H1 (cell line): ENCODE results near the gene RBM10. TPM values are rescaled to one million over a fixed set of nuclear protein-coding genes. Genes with fewer than 3 reads are reported as not detected.

Experiments
- CTCF ChIA-PET: fragments of 300-600 bp; sonication (Branson Sonifier 250); formaldehyde crosslinking; loops from one replicate; lab custom pipeline; 2021; ENCODE audit not compliant: partially characterized antibody; lab: Charles Lee
- POLR2A ChIA-PET: fragments of 300-600 bp; sonication (Branson Sonifier 250); formaldehyde crosslinking; loops from one replicate; lab custom pipeline; 2021; ENCODE audit warnings: inconsistent platforms; ENCODE audit not compliant: partially characterized antibody; lab: Charles Lee
- DNase-seq, 2 experiments: peaks; one replicate each; pipeline versions ENCODE4 v3.0.0 to v3.0.0-alpha.2; 2010 to 2022; ENCODE audit warnings: low spot score in 2 of 2, low read depth in 1 of 2, mixed read lengths in 1 of 2
- FAIRE-seq: peaks from 2 replicates; lab custom pipeline; 2011; peaks lifted over from hg19 to GRCh38; lab: Jason Lieb, UNC
- H2AFZ ChIP-seq: 2 replicates; pipeline ENCODE4 v1.8.1; 2012; ENCODE audit warnings: low read length, inconsistent platforms
- H2AK5ac ChIP-seq: 2 replicates; pipeline ENCODE4 v1.6.1; 2013; ENCODE audit warnings: low read depth, low read length
- H2BK120ac ChIP-seq: replicated peaks from 2 replicates; pipeline ENCODE3; 2013; ENCODE audit warnings: low read depth, low read length, inconsistent platforms
- H2BK12ac ChIP-seq: 2 replicates; pipeline ENCODE4 v1.6.1; 2013; ENCODE audit warnings: low read depth, low read length
- H2BK15ac ChIP-seq: 2 replicates; pipeline ENCODE4 v1.6.1; 2013; ENCODE audit warnings: low read length
- H2BK20ac ChIP-seq: 2 replicates; pipeline ENCODE4 v1.6.1; 2013; ENCODE audit warnings: low read length
- H2BK5ac ChIP-seq: 2 replicates; pipeline ENCODE4 v1.6.1; 2013; ENCODE audit warnings: low read depth, low read length
- H3K14ac ChIP-seq: 2 replicates; pipeline ENCODE4 v1.6.1; 2013; ENCODE audit warnings: inconsistent platforms; ENCODE audit not compliant: insufficient read length
- H3K18ac ChIP-seq: 2 replicates; pipeline ENCODE4 v1.6.1; 2013; ENCODE audit warnings: low read length; ENCODE audit errors: extremely low read depth
- H3K23ac ChIP-seq: 2 replicates; pipeline ENCODE4 v1.6.1; 2013; ENCODE audit warnings: inconsistent platforms; ENCODE audit not compliant: insufficient read length
- H3K23me2 ChIP-seq: 2 replicates; pipeline ENCODE4 v1.6.1; 2013; ENCODE audit warnings: low read depth, low read length
- H3K27ac ChIP-seq: 2 replicates; pipeline ENCODE4 v1.6.1; 2011; ENCODE audit warnings: low read depth, low read length, inconsistent platforms
- H3K27me3 ChIP-seq, 4 experiments: replicated peaks in 1 of 4; 1 replicate in 1 of 4; 2 replicates in 3 of 4; pipeline versions ENCODE4 v1.6.1 to v1.8.1; 2011 to 2013; ENCODE audit warnings: low read length in 3 of 4, mild to moderate bottlenecking in 3 of 4, inconsistent platforms in 2 of 4, mixed read lengths in 2 of 4, moderate library complexity in 1 of 4; ENCODE audit not compliant: control insufficient read depth in 3 of 4, insufficient read depth in 3 of 4; ENCODE audit errors: extremely low read depth in 1 of 4
- H3K36me3 ChIP-seq, 4 experiments: 2 replicates each; pipeline versions ENCODE4 v1.6.1 to v1.8.1; 2011 to 2013; ENCODE audit warnings: mild to moderate bottlenecking in 4 of 4, low read length in 3 of 4, moderate library complexity in 2 of 4, control low read depth in 1 of 4, inconsistent platforms in 1 of 4; ENCODE audit not compliant: insufficient read depth in 4 of 4, control insufficient read depth in 2 of 4
- H3K4ac ChIP-seq: replicated peaks from 2 replicates; pipeline ENCODE3; 2013; ENCODE audit warnings: low read length, low read depth, mixed read lengths, inconsistent platforms; ENCODE audit not compliant: insufficient read length
- H3K4me1 ChIP-seq, 4 experiments: replicated peaks in 1 of 4; 1 replicate in 1 of 4; 2 replicates in 3 of 4; pipeline versions ENCODE4 v1.6.1 to v1.8.1; 2011 to 2013; ENCODE audit warnings: low read length in 3 of 4, inconsistent platforms in 2 of 4, mixed read lengths in 1 of 4; ENCODE audit not compliant: insufficient read depth in 4 of 4, control insufficient read depth in 3 of 4
- H3K4me2 ChIP-seq, 2 experiments: 2 replicates each; pipeline versions ENCODE4 v1.6.1 to v1.8.1; 2011 to 2013; ENCODE audit warnings: low read depth in 2 of 2, low read length in 2 of 2, control low read depth in 1 of 2, inconsistent platforms in 1 of 2, mild to moderate bottlenecking in 1 of 2; ENCODE audit not compliant: insufficient read depth in 1 of 2
- H3K4me3 ChIP-seq, 4 experiments: fragments of 200-600, 300-600 bp in 1 of 4; sonication (generic), shearing (Covaris generic), sonication (Bioruptor Twin) in 1 of 4; 2 replicates each; pipeline versions ENCODE4 v1.5.1 to v1.8.1; 2011 to 2016; ENCODE audit warnings: low read length in 4 of 4, low read depth in 3 of 4, control low read depth in 2 of 4, inconsistent platforms in 2 of 4, mild to moderate bottlenecking in 2 of 4, mixed read lengths in 1 of 4, moderate library complexity in 1 of 4; ENCODE audit not compliant: insufficient read depth in 2 of 4; ENCODE audit errors: extremely low read depth in 1 of 4
- H3K56ac ChIP-seq: replicated peaks from 2 replicates; pipeline ENCODE3; 2013; ENCODE audit warnings: low read depth, mild to moderate bottlenecking, mixed read lengths, low read length, inconsistent platforms; ENCODE audit not compliant: insufficient read length
- H3K79me1 ChIP-seq: 2 replicates; pipeline ENCODE4 v1.6.1; 2013; ENCODE audit warnings: low read depth, low read length, control low read depth
- H3K79me2 ChIP-seq, 2 experiments: 2 replicates each; pipeline versions ENCODE4 v1.6.1 to v1.8.1; 2012 to 2013; ENCODE audit warnings: low read length in 2 of 2, mild to moderate bottlenecking in 2 of 2, inconsistent platforms in 1 of 2; ENCODE audit not compliant: insufficient read depth in 2 of 2, control insufficient read depth in 1 of 2
- H3K9ac ChIP-seq, 4 experiments: replicated peaks in 1 of 4; 1 replicate in 1 of 4; 2 replicates in 3 of 4; pipeline versions ENCODE4 v1.6.1 to v1.8.1; 2011 to 2013; ENCODE audit warnings: low read depth in 3 of 4, low read length in 3 of 4, control low read depth in 2 of 4, mild to moderate bottlenecking in 2 of 4, moderate library complexity in 2 of 4, inconsistent platforms in 1 of 4; ENCODE audit errors: extremely low read depth in 1 of 4
- H3K9me3 ChIP-seq, 2 experiments: 2 replicates each; pipeline versions ENCODE4 v1.6.1 to v1.8.1; 2012 to 2013; ENCODE audit warnings: mild to moderate bottlenecking in 2 of 2, moderate library complexity in 2 of 2, control low read depth in 1 of 2, inconsistent platforms in 1 of 2, low read depth in 1 of 2, low read length in 1 of 2, mixed read lengths in 1 of 2; ENCODE audit not compliant: insufficient read depth in 2 of 2
- H4K20me1 ChIP-seq, 2 experiments: replicated peaks in 1 of 2; 2 replicates each; pipeline versions ENCODE3 to v1.8.1; 2011 to 2013; ENCODE audit warnings: inconsistent platforms in 2 of 2, low read length in 2 of 2, mild to moderate bottlenecking in 1 of 2; ENCODE audit not compliant: insufficient read depth in 2 of 2, control insufficient read depth in 1 of 2
- H4K5ac ChIP-seq: 2 replicates; pipeline ENCODE4 v1.6.1; 2013; ENCODE audit warnings: low read length, low read depth, mixed read lengths, inconsistent platforms; ENCODE audit not compliant: insufficient read length
- H4K8ac ChIP-seq: 2 replicates; pipeline ENCODE4 v1.8.0; 2013; ENCODE audit warnings: mild to moderate bottlenecking, moderate library complexity, low read length, inconsistent platforms; ENCODE audit not compliant: insufficient read depth; ENCODE audit errors: extremely low read depth
- H4K91ac ChIP-seq: replicated peaks from 2 replicates; pipeline ENCODE3; 2013; ENCODE audit warnings: low read length, mixed read lengths, inconsistent platforms; ENCODE audit not compliant: insufficient read length
- CHD2 ChIP-seq: IDR thresholded peaks from 2 replicates; pipeline ENCODE4 v1.6.1; 2012; ENCODE audit warnings: low read length, improper control_type of control experiment
- CTCF ChIP-seq, 3 experiments: IDR thresholded peaks; 1 replicate in 2 of 3; 2 replicates in 1 of 3; pipeline versions ENCODE4 v1.5.1 to v1.6.1; 2011; ENCODE audit warnings: low read length in 3 of 3, mild to moderate bottlenecking in 3 of 3, inconsistent platforms in 2 of 3, low read depth in 1 of 3, moderate library complexity in 1 of 3; ENCODE audit not compliant: insufficient read depth in 1 of 3; ENCODE audit errors: control extremely low read depth in 1 of 3
- EGR1 ChIP-seq: IDR thresholded peaks from 2 replicates; pipeline ENCODE4 v1.6.1; 2011; ENCODE audit warnings: low read depth, low read length, borderline replicate concordance
- KDM4A ChIP-seq: IDR thresholded peaks from one replicate; pipeline ENCODE4 v1.7.1; 2012; ENCODE audit warnings: low read depth, mild to moderate bottlenecking, moderate library complexity, low read length, inconsistent platforms; ENCODE audit not compliant: severe bottlenecking
- KDM5A ChIP-seq: fragments of 200-600 bp; IDR thresholded peaks from 2 replicates; pipeline ENCODE4 v1.7.1; 2012; ENCODE audit warnings: mild to moderate bottlenecking, low read length, inconsistent platforms, mixed read lengths
- NANOG ChIP-seq: IDR thresholded peaks from 2 replicates; pipeline ENCODE4 v1.6.1; 2011; ENCODE audit warnings: low read length, low read depth, mild to moderate bottlenecking, inconsistent platforms; ENCODE audit not compliant: insufficient read depth, poor library complexity, severe bottlenecking
- RXRA ChIP-seq: IDR thresholded peaks from 2 replicates; pipeline ENCODE4 v1.6.1; 2011; ENCODE audit warnings: low read depth, mild to moderate bottlenecking, low read length, moderate library complexity; ENCODE audit not compliant: insufficient read depth
- SP1 ChIP-seq: IDR thresholded peaks from 2 replicates; pipeline ENCODE4 v1.6.1; 2011; ENCODE audit warnings: low read depth, low read length
- TBP ChIP-seq: IDR thresholded peaks from 2 replicates; pipeline ENCODE4 v1.6.1; 2011; ENCODE audit warnings: low read depth, low read length, improper control_type of control experiment
- WGBS, 2 experiments: shearing (Covaris generic) in 1 of 2; methylation state at CpG; one replicate each; pipeline versions ENCODE4 v1.1.6 to v1.1.7; 2013 to 2015; ENCODE audit warnings: low lambda C conversion rate in 2 of 2, mixed read lengths in 2 of 2, inconsistent platforms in 1 of 2, low coverage in 1 of 2, missing lambda C conversion rate in 1 of 2; ENCODE audit not compliant: insufficient replicate concordance in 2 of 2, insufficient coverage in 1 of 2, insufficient read length in 1 of 2; ENCODE audit errors: extremely low coverage in 1 of 2, missing lambda C conversion rate in 1 of 2; 5-methylcytosine and 5-hydroxymethylcytosine counted together
- polyA plus RNA-seq, 7 experiments: library from polyadenylated mRNA; depleted of rRNA in 3 of 7; stranded (reverse) in 5 of 7; unstranded in 2 of 7; fragments of >200 nt in 5 of 7; fragments of 200-250 nt in 2 of 7; gene quantifications; 1 replicate in 5 of 7; 2 replicates in 1 of 7; 4 replicates in 1 of 7; pipeline versions ENCODE4 v1.2.1 to v1.2.3, GENCODE V29; 2011 to 2013; ENCODE audit warnings: missing spikeins in 2 of 7, mixed read lengths in 2 of 7
- total RNA-seq: library from RNA; stranded (reverse); fragmentation: NEBNext Ultra II Directional; extraction: Animal tissue kit (Norgen Biotek cat#: 25700); gene quantifications from 2 replicates; pipeline ENCODE4 v1.2.1, GENCODE V29; 2021

RBM10 gene
- total and polyA plus RNA-seq, 2 of the 8 experiments (the other 6 are each of a cell fraction or from before 2014, with no cell fraction given) = 35.7 to 64.0 TPM

- H3K23ac ChIP-seq = no peak overlapping the region
- H3K18ac ChIP-seq = no peak overlapping the region
- FAIRE-seq = no peak
- TF ChIP-seq CHD2 (no peak), SP1 (no peak), EGR1 (no peak), RXRA (no peak), NANOG (no peak), TBP (no peak), CTCF (IDR thresholded peaks at IDR 0.05; ENCODE audit: control extremely low read depth in 1 of 3, insufficient read depth in 1 of 3, low read depth in 1 of 3, low read length in 3 of 3) (no peak), KDM4A (no peak), KDM5A (no peak)
- peaks cover 2% of the 10 kb centered on the region; the same call in 1 of the 2 replicates for H3K79me1 ChIP-seq
- H3K9me3 ChIP-seq = no peaks in the 10 kb centered on the region
- H2AFZ ChIP-seq = no peak overlapping the region
- H2BK5ac ChIP-seq = no peak overlapping the region
- no peaks in the 10 kb centered on the region for H3K27me3 ChIP-seq
- H3K4me3 ChIP-seq = no peak overlapping the region
- POLR2A ChIA-PET = interaction anchor here (1.1 kb wide), 1 partner anchor 28 kb away, joined by 3 read pairs; no protein-coding TSS in a partner anchor
- H2AK5ac ChIP-seq = no peak overlapping the region
- no peak overlapping the region for H2BK15ac ChIP-seq
- H3K4me1 ChIP-seq = no peaks in the 10 kb centered on the region
- H4K20me1 ChIP-seq = peaks cover 3 to 4% of the 10 kb centered on the region in 2 experiments
- peaks cover 0 to 17% (median 3%) of the 10 kb centered on the region in 4 experiments; a peak in 3 of 8 replicates for H3K36me3 ChIP-seq
- H2BK12ac ChIP-seq = no peak overlapping the region
- WGBS, 2 experiments = 93% methylated on average over 26 of the region's 26 CpGs; no CpG with 5 or more reads in 1 of the 2 experiments
- H4K91ac ChIP-seq = no peak overlapping the region
- no peak for DNase-seq
- no peak overlapping the region for H4K5ac ChIP-seq
- peaks cover 0 to 48% of the 10 kb centered on the region in 2 experiments; a peak in 2 of 4 replicates for H3K79me2 ChIP-seq
- H3K14ac ChIP-seq = no peak overlapping the region
- no peak overlapping the region for H2BK20ac ChIP-seq
- H3K4ac ChIP-seq = no peak overlapping the region
- no peaks in the 10 kb centered on the region for H3K23me2 ChIP-seq
- H3K9ac ChIP-seq = no peak overlapping the region
- CTCF ChIA-PET = no interaction called here
- no peak overlapping the region; the same call in 1 of the 2 replicates for H4K8ac ChIP-seq
- H3K4me2 ChIP-seq = no peak overlapping the region
- no peak overlapping the region for H2BK120ac ChIP-seq
- no peak overlapping the region for H3K56ac ChIP-seq
- H3K27ac ChIP-seq = no peak overlapping the region
These were observed 11.8 kb downstream of the RBM10 start for GRCh38 chrX:47156611-47157520.
